DOHH2 (cell line): ENCODE data around the gene EIF4B.
"Not testable (repeated sequence)": the region's sequence is repeated elsewhere in the genome, so short reads cannot be mapped to it uniquely, and the experiment has no call there.

Source experiments
- H3F3A ChIP-seq: fragments of 200-600 bp; sonication (generic), shearing (Covaris generic); 2 replicates; pipeline ENCODE4 v1.6.0; 2016; ENCODE audit warnings: antibody characterized with exemption, mild to moderate bottlenecking; ENCODE audit not compliant: control insufficient read depth, insufficient read depth
- H3K27ac ChIP-seq: fragments of 200-600 bp; sonication (generic); 2 replicates; pipeline ENCODE4 v1.5.1; 2014; ENCODE audit warnings: low read depth, mild to moderate bottlenecking, low read length, moderate library complexity
- H3K27me3 ChIP-seq: fragments of 200-600 bp; sonication (generic); 2 replicates; pipeline ENCODE4 v1.6.1; 2014; ENCODE audit warnings: mild to moderate bottlenecking, low read length, mixed read lengths; ENCODE audit not compliant: control insufficient read depth
- H3K36me3 ChIP-seq: fragments of 200-600 bp; sonication (generic); 2 replicates; pipeline ENCODE4 v1.6.1; 2014; ENCODE audit warnings: mild to moderate bottlenecking, low read length, moderate library complexity, mixed read lengths; ENCODE audit not compliant: control insufficient read depth
- H3K4me1 ChIP-seq: fragments of 200-600 bp; sonication (generic); 2 replicates; pipeline ENCODE4 v1.6.1; 2014; ENCODE audit warnings: mild to moderate bottlenecking, low read length, mixed read lengths; ENCODE audit not compliant: control insufficient read depth
- H3K4me2 ChIP-seq: fragments of 200-600 bp; sonication (generic); 2 replicates; pipeline ENCODE4 v1.6.0; 2014; ENCODE audit warnings: mild to moderate bottlenecking, low read length, moderate library complexity
- H3K4me3 ChIP-seq: fragments of 200-600 bp; sonication (generic); 2 replicates; pipeline ENCODE4 v1.5.1; 2014; ENCODE audit warnings: mild to moderate bottlenecking, low read length, mixed read lengths
- H3K79me2 ChIP-seq: fragments of 200-600 bp; sonication (generic); 2 replicates; pipeline ENCODE4 v1.6.1; 2014; ENCODE audit warnings: mild to moderate bottlenecking, low read length, mixed read lengths; ENCODE audit not compliant: control insufficient read depth
- H3K9me2 ChIP-seq: fragments of 200-600 bp; sonication (generic); replicated peaks from 2 replicates; pipeline ENCODE4 v1.6.1; 2014; ENCODE audit warnings: mild to moderate bottlenecking, low read length, mixed read lengths; ENCODE audit not compliant: control insufficient read depth
- H3K9me3 ChIP-seq: fragments of 200-600 bp; sonication (generic); 2 replicates; pipeline ENCODE4 v1.6.1; 2014; ENCODE audit warnings: antibody characterized with exemption, low read length, mixed read lengths; ENCODE audit not compliant: control insufficient read depth, insufficient read depth
- H4K20me1 ChIP-seq: fragments of 200-600 bp; sonication (generic); 2 replicates; pipeline ENCODE4 v1.6.0; 2014; ENCODE audit warnings: low read depth, mild to moderate bottlenecking, antibody characterized with exemption, low read length, moderate library complexity; ENCODE audit not compliant: control insufficient read depth, insufficient read depth
- CTCF ChIP-seq: fragments of 200-600 bp; sonication (generic); IDR thresholded peaks from one replicate; pipeline ENCODE4 v1.5.1; 2014; ENCODE audit warnings: antibody characterized with exemption, mild to moderate bottlenecking, low read depth, low read length; ENCODE audit not compliant: poor library complexity, severe bottlenecking
- EZH2phosphoT487 ChIP-seq: fragments of 200-600 bp; sonication (generic); IDR thresholded peaks from 2 replicates; pipeline ENCODE4 v1.6.1; 2017; ENCODE audit warnings: borderline replicate concordance, mild to moderate bottlenecking, antibody characterized with exemption, low read length, moderate library complexity, mixed read lengths

The EIF4B gene

DNA sequence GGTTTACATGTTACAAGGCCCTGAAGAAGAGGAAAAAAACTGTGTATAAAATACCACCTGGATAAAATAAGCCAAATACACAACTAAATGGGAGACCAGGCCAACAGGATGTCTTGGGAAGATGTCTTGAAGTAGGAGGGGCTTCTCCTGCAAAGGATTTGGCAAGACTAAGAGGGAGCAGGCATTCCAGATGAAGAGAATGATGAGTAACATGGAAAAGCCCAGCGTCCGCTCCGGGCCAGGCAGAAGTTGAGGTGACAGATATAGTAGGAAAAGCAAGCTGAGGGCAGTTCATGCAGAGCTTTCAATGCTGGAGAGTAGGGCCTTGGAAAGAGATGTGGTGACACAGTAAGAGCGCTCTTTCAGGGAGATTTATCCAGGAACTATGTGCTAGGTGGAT lies 16.1 kb upstream of the EIF4B start:
- H3K9me3 ChIP-seq, result no peaks in the 10 kb centered on the region
- no peaks in the 10 kb centered on the region for H4K20me1 ChIP-seq
- no peak for TF ChIP-seq EZH2phosphoT487
- no peak for TF ChIP-seq CTCF

DNA sequence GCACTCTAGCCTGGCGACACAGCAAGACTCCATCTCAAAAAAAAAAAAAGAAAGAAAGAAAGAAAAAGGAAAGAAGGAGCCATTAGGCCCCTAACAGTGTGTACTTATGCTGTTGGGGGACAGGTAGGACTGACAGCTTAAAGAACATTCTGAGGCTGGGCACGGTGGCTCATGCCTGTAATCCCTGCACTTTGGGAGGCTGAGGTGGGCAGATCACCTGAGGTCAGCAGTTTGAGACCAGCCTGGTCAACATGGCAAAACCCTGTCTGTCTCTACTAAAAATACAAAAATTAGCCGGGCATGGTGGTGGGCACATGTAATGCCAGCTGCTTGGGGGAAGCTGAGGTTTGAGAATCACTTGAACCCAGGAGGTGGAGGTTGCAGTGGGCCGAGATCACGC lies 14.0 kb upstream of the EIF4B start:
- not testable (repeated sequence) for H3K27me3 ChIP-seq, H3K27ac ChIP-seq, H3K9me3 ChIP-seq, H3F3A ChIP-seq, H3K9me2 ChIP-seq, H3K4me2 ChIP-seq, H3K4me3 ChIP-seq, H3K36me3 ChIP-seq, H4K20me1 ChIP-seq, H3K79me2 ChIP-seq, H3K4me1 ChIP-seq

More for the DNA sequence above, 16.1 kb upstream of the EIF4B start:
- H3K4me2 ChIP-seq, result no peak overlapping the region
- no peaks in the 10 kb centered on the region for H3F3A ChIP-seq
- no peaks in the 10 kb centered on the region for H3K4me1 ChIP-seq
- no peak overlapping the region for H3K4me3 ChIP-seq
- H3K9me2 ChIP-seq, result no peaks in the 10 kb centered on the region
- no peak overlapping the region for H3K27ac ChIP-seq
- H3K79me2 ChIP-seq, result no peaks in the 10 kb centered on the region
- no peaks in the 10 kb centered on the region for H3K36me3 ChIP-seq
- H3K27me3 ChIP-seq, result peaks cover 5% of the 10 kb centered on the region

DNA sequence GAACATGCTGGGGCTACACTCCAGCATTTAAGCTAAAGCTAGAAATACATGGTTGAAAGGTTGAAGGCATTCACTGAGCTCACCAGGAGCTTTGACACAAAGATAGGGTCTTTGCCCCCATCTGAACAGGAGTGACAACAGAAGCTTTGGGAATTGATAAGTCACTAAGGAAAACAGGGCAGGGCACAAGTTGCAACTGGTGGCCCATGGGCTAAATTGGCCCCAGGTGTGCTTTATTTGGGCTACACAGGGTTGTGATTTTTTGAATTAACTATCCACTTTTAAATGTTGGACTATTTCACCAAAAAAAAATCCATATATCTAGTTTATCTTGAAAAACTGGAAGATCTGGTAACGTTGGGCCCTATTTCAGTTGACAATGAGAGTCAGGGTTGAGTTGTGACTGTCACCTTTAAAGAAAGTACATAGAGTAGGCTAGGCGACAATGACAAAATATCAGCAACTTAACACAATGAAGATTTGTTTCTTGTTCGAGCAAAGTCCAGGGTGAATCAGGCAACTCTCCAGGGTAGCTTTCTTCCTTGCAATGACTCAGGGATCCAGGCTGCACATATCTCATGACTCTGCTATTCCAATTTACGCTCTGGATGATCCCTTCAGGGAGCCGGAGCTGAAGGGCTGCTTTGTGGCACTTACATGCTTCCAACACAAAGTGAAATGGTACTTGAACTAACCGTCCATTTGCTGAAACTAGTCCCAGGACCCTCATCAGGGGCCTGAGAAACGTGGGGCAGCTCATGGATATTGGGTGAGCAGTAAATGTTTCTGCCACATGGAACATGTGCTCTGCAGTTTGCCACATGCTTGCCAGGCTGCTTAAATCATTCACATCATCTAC lies 13.3 kb upstream of the EIF4B start:
- peaks cover 5% of the 10 kb centered on the region; the same call in 1 of the 2 replicates for H3K27me3 ChIP-seq
- no peaks in the 10 kb centered on the region for H4K20me1 ChIP-seq
- H3K4me1 ChIP-seq, result no peaks in the 10 kb centered on the region
- H3K9me3 ChIP-seq, result no peaks in the 10 kb centered on the region
- no peaks in the 10 kb centered on the region for H3K36me3 ChIP-seq
- H3K79me2 ChIP-seq, result no peaks in the 10 kb centered on the region
- no peaks in the 10 kb centered on the region for H3K9me2 ChIP-seq
- TF ChIP-seq CTCF, result no peak
- no peak for TF ChIP-seq EZH2phosphoT487
- no peak overlapping the region for H3K4me3 ChIP-seq
- no peak overlapping the region for H3K27ac ChIP-seq
- no peak overlapping the region for H3K4me2 ChIP-seq
- no peaks in the 10 kb centered on the region for H3F3A ChIP-seq

DNA sequence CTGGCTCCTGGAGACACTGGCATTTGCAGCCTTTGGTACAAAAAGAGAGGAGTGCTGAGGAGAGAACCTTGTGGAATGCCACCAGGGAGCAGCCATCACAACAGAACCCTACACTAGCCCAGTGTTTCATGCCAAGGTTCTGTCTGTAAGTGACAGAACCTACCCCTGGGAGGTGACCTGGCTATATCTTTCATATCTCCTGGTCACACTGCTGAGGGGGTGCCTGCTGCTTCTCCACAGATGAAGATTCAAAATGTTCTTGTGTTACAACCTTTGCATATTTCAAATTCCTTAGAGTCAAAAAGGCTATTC lies 12.7 kb upstream of the EIF4B start:
- no peak overlapping the region for H3K4me2 ChIP-seq
- no peaks in the 10 kb centered on the region for H4K20me1 ChIP-seq
- no peak overlapping the region for H3K4me3 ChIP-seq
- H3K9me2 ChIP-seq, result no peaks in the 10 kb centered on the region
- H3K27ac ChIP-seq, result no peak overlapping the region
- no peaks in the 10 kb centered on the region for H3K79me2 ChIP-seq
- no peaks in the 10 kb centered on the region for H3F3A ChIP-seq
- H3K27me3 ChIP-seq, result peaks cover 5% of the 10 kb centered on the region; the same call in 1 of the 2 replicates
- H3K4me1 ChIP-seq, result no peaks in the 10 kb centered on the region
- TF ChIP-seq EZH2phosphoT487 (no peak), CTCF (no peak)
- no peaks in the 10 kb centered on the region for H3K36me3 ChIP-seq
- no peaks in the 10 kb centered on the region for H3K9me3 ChIP-seq
